ENCODE results near the gene NCF2.
A peak's percentile ranks its signal among the peaks of the same experiment; 100 is the strongest.

NCF2 gene, protein sequence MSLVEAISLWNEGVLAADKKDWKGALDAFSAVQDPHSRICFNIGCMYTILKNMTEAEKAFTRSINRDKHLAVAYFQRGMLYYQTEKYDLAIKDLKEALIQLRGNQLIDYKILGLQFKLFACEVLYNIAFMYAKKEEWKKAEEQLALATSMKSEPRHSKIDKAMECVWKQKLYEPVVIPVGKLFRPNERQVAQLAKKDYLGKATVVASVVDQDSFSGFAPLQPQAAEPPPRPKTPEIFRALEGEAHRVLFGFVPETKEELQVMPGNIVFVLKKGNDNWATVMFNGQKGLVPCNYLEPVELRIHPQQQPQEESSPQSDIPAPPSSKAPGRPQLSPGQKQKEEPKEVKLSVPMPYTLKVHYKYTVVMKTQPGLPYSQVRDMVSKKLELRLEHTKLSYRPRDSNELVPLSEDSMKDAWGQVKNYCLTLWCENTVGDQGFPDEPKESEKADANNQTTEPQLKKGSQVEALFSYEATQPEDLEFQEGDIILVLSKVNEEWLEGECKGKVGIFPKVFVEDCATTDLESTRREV

DNA sequence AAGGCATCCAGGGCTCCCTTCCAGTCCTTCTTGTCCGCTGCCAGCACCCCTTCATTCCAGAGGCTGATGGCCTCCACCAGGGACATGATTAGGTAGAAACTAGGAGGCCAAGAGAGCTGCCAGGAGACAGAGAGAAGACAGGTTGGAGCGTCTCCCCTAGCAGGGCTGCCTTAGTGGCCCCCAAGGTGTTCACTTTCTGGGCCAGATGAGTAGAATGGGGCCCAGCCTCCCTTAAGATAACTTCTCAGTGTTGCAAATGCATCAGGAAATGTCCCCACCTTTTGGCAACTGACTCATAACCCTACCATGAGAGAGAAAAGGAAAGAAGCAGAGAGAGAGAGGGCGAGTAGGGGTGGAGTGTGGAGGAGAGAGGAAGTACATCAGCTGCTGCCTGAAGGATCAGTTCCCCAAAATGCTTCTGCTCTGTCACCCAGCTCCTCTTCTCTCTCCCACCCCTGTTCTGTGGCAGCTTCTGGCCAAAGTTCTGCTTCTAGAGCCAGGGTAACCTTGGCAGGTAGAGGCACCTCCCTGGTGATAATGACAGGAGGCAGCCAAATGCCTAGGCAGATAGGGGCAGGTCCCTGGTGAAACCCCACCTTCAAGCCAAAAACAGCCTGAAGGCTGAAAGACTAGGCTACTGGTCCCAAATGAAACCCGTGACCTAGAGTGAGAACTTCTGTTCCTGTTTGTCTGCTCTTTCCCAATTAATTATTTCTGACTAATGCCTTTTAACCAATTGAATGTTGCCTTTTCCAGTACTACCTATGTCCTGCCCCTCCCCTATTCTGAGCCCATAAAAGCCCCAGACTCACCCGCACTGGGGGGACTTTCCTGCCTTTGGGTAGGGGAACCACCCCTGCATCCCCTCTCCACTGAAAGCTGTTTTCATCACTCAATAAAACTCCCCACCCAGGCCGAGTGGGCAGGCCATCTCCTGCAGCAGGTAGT, at the start of gene NCF2:
TSS of gene NCF2 (minus strand) at position 216 of the 948 bp plus-strand sequence. CDS start at position 86, 130 bp downstream.
- TF ChIP-seq, protein P1, sequence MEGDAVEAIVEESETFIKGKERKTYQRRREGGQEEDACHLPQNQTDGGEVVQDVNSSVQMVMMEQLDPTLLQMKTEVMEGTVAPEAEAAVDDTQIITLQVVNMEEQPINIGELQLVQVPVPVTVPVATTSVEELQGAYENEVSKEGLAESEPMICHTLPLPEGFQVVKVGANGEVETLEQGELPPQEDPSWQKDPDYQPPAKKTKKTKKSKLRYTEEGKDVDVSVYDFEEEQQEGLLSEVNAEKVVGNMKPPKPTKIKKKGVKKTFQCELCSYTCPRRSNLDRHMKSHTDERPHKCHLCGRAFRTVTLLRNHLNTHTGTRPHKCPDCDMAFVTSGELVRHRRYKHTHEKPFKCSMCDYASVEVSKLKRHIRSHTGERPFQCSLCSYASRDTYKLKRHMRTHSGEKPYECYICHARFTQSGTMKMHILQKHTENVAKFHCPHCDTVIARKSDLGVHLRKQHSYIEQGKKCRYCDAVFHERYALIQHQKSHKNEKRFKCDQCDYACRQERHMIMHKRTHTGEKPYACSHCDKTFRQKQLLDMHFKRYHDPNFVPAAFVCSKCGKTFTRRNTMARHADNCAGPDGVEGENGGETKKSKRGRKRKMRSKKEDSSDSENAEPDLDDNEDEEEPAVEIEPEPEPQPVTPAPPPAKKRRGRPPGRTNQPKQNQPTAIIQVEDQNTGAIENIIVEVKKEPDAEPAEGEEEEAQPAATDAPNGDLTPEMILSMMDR (conservative IDR thresholded peaks at IDR 0.05; ENCODE audit: low read depth, low read length) = no peak
- H3K4me3 ChIP-seq (ENCODE audit: low read length) = no peak within 1 kb of the TSS
- no peak for DNase-seq (ENCODE audit: low read depth)

DNA sequence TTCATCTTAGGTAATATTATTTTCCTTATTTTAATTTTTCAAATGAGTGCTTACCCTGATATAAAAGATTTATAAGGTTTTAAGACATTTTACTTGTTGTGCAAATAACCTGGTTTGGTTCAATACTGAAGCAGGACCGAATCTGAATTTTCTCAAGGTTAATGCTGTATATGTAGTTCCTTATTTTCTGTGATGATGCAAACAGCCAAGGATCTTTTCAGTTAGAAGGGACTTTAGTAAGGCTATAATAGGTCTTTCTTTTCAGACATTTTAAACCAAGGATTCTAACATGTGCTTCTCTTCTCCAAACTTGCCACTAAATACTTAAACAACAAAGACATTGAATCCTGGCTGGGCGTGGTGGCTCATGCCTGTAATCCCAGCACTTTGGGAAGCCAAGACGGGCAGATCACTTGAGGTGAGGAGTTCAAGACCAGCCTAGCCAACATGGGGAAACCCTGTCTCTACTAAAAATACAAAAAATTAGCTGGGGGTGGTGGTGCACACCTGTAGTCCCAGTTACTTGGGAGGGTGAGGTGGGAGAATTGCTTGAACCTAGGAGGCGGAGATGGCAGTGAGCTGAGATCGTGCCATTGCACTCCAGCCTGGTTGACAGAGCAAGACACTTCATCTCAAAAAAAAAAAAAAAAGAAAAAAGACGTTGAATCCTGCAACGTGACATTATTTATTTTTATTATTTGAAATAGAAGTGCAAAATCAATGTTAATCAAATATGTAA, 48.6 kb upstream of the NCF2 start:
- TF ChIP-seq, protein P1 (conservative IDR thresholded peaks at IDR 0.05; ENCODE audit: low read depth, low read length) = no peak
- DNase-seq (ENCODE audit: low read depth) = no peak

DNA sequence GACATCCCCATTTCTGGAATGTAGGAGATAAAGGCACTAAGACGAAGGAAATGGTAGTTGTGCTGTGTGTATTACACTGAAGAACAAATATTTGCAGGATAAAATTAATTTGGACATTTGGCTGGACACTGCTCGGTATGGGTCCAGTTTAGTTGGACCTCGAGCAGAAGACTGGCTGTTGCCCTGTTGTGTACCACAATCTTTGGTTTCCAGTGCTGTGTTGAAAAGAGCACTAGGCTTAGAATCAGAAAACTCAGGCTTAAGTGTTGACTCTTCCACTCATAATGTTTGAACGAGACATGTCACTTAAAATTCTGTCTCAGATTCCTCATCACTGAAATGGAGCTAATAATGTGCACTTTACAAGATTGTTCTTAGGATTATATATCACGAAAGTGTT, 46.5 kb upstream of the NCF2 start:
- H3K4me3 ChIP-seq (ENCODE audit: low read length) = peak overlapping the region; percentile 86
- TF ChIP-seq, protein P1 (conservative IDR thresholded peaks at IDR 0.05; ENCODE audit: low read depth, low read length) = no peak

More for the DNA sequence above, 48.6 kb upstream of the NCF2 start:
- no peak overlapping the region for H3K4me3 ChIP-seq (ENCODE audit: low read length)

DNA sequence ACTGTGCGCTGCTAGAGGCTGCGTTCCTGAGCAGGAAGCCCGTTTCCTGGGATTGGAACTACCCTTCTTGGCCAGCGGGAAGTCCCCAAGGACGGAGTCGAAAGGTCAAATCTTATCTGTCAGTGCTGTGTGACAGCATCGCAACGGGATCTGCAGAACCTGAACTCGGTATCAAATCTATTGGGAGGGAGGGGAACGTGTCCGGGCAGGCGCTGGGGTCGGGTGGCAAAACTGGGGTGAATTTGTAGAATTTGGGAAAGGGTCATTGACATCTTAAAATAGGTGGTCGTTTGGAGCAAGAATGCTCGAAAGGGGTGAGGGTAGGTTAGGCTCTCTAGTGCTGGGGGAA, 46.0 kb upstream of the NCF2 start:
- peak overlapping the region; percentile 86 for H3K4me3 ChIP-seq (ENCODE audit: low read length)
- TF ChIP-seq, protein P1 (conservative IDR thresholded peaks at IDR 0.05; ENCODE audit: low read depth, low read length) = no peak
- no peak for DNase-seq (ENCODE audit: low read depth)

More for the DNA sequence above, 46.5 kb upstream of the NCF2 start:
- DNase-seq (ENCODE audit: low read depth) = no peak

DNA sequence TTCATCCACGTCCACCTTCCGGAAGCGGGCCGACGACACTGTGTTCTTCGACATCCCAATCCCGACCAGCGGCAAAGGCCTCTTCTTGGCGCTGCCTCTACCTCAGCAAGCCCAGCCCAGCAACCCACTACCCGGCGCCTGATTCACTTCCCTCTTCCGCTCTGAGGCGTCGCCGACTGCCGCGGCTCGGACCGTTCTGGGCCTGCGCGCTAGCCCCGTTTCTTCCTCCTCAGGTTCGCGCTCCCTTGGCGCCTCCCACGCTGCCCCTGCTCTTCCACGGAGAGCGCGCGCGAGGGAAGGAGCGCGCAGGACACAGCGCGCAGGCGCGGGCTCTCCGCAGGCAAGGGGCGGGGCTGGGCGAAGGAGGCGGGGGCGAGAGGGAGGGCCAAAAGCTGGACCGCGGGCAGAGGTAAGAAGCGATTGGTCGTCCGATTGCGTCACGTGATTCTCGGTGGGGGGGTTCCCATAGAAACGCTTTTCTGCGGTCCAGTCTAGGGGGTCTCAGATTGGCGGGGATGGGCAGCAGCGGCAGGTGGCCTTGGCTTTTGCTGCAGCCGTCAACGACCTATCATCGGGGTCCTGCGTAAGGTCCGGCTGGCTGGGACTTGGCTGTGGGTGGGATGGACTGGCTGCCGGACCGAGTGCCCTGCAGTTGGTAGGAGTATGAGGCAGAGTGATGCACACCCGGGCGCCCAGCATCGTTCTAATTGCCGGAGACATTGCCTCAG, 45.5 kb upstream of the NCF2 start, which contains the start of gene ARPC5:
TSS of gene ARPC5 (minus strand) at position 178 of the 728 bp plus-strand sequence. CDS start at position 54, 124 bp downstream.
- peak; percentile 83 for DNase-seq (ENCODE audit: low read depth)
- peak within 1 kb of the TSS; percentile 86 for H3K4me3 ChIP-seq (ENCODE audit: low read length)
- TF ChIP-seq, protein P1 (conservative IDR thresholded peaks at IDR 0.05; ENCODE audit: low read depth, low read length) = no peak

DNA sequence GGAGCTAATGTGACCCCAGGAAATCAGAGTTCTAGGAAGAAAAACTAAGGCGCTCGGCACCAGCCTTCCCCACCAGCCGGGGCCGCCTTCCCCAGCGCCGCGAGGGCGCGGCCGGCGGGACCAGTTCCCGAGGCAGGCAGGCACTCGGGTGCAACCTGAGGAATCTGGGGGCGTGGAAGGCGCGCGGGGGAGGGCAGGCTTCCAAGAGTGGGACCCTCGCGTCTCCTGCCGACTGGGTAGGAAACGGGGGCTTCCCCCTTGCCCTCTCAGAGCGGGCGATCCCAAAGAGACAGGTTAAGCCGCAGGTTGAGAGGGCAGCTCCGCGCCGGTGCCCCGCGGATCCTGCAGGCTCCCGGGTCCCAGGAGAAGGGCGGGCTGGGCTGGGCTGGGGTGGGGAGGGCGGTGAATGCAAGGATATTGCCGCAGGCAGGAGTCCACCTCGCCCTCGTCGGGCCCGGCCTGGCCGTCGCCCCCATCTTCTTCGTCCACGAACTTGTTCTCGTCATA, 44.9 kb upstream of the NCF2 start:
- no peak for DNase-seq (ENCODE audit: low read depth)
- peak overlapping the region; percentile 86 for H3K4me3 ChIP-seq (ENCODE audit: low read length)
- TF ChIP-seq, protein P1 (conservative IDR thresholded peaks at IDR 0.05; ENCODE audit: low read depth, low read length) = no peak

All from retinal pigment epithelial cell (primary cell).